GM23338 (cell line): ENCODE results near the gene PALS2. TPM values are rescaled to one million over a fixed set of nuclear protein-coding genes. Genes with fewer than 3 reads are reported as not detected.

Experiments used
- ATAC-seq: fragments of 200-7000 bp; cut with Tn5 transposase; 3 replicates; pipeline ENCODE4 v1.9.1; 2020
- DNase-seq: peaks from one replicate; pipeline ENCODE4 v3.0.0-alpha.2; 2015; ENCODE audit warnings: low spot score
- H2AFZ ChIP-seq: fragments of 200-600 bp; sonication (generic); 2 replicates; pipeline ENCODE4 v1.8.0; 2016; ENCODE audit warnings: antibody characterized with exemption, mild to moderate bottlenecking, moderate library complexity
- H3F3A ChIP-seq: fragments of 200-600 bp; sonication (generic); replicated peaks from 2 replicates; pipeline ENCODE4 v1.8.0; 2017; ENCODE audit warnings: antibody characterized with exemption, mixed run types, low read depth
- H3K27ac ChIP-seq: fragments of 200-600 bp; sonication (generic); 2 replicates; pipeline ENCODE4 v1.6.1; 2016; ENCODE audit warnings: low read depth
- H3K27me3 ChIP-seq: fragments of 200-600 bp; sonication (generic); 2 replicates; pipeline ENCODE4 v1.8.0; 2016; ENCODE audit warnings: mild to moderate bottlenecking, mixed run types, moderate library complexity; ENCODE audit not compliant: insufficient read depth
- H3K36me3 ChIP-seq: fragments of 200-600 bp; sonication (generic); 2 replicates; pipeline ENCODE4 v1.8.0; 2016; ENCODE audit warnings: mild to moderate bottlenecking; ENCODE audit not compliant: insufficient read depth
- H3K4me1 ChIP-seq: fragments of 200-600 bp; sonication (generic); 2 replicates; pipeline ENCODE4 v1.8.0; 2016; ENCODE audit warnings: mild to moderate bottlenecking, moderate library complexity; ENCODE audit not compliant: insufficient read depth
- H3K4me2 ChIP-seq: fragments of 200-600 bp; sonication (generic); 2 replicates; pipeline ENCODE4 v1.7.1; 2017; ENCODE audit warnings: mixed run types
- H3K4me3 ChIP-seq: fragments of 200-600 bp; sonication (generic); 2 replicates; pipeline ENCODE4 v1.6.1; 2016; ENCODE audit warnings: mixed run types
- H3K79me2 ChIP-seq: fragments of 200-600 bp; sonication (generic); replicated peaks from 2 replicates; pipeline ENCODE4 v1.8.0; 2017; ENCODE audit warnings: mild to moderate bottlenecking; ENCODE audit not compliant: insufficient read depth
- H3K9me2 ChIP-seq: fragments of 200-600 bp; sonication (generic); 2 replicates; pipeline ENCODE4 v1.8.0; 2017; ENCODE audit not compliant: insufficient read depth
- H4K20me1 ChIP-seq: fragments of 200-600 bp; sonication (generic); replicated peaks from 2 replicates; pipeline ENCODE4 v1.8.0; 2017; ENCODE audit warnings: mild to moderate bottlenecking; ENCODE audit not compliant: insufficient read depth
- H3K27ac Mint-ChIP-seq: 2 replicates; pipeline ENCODE4 v1.8.0; 2020; ENCODE audit warnings: inconsistent platforms, mild to moderate bottlenecking, moderate library complexity, mixed read lengths
- H3K27me3 Mint-ChIP-seq: 3 replicates; pipeline ENCODE4 v1.8.0; 2022; ENCODE audit warnings: low read depth, mild to moderate bottlenecking, moderate library complexity, mixed read lengths, inconsistent platforms; ENCODE audit not compliant: insufficient read depth, poor library complexity
- H3K36me3 Mint-ChIP-seq: 3 replicates; pipeline ENCODE4 v1.8.0; 2021; ENCODE audit warnings: low read depth, mild to moderate bottlenecking, inconsistent platforms, moderate library complexity, mixed read lengths
- H3K4me1 Mint-ChIP-seq: 3 replicates; pipeline ENCODE4 v1.8.0; 2020; ENCODE audit warnings: mild to moderate bottlenecking, inconsistent platforms, mixed read lengths
- H3K4me3 Mint-ChIP-seq: 3 replicates; pipeline ENCODE4 v1.8.0; 2021; ENCODE audit warnings: moderate library complexity, mild to moderate bottlenecking, inconsistent platforms, mixed read lengths
- H3K9me3 Mint-ChIP-seq: 3 replicates; pipeline ENCODE4 v1.8.0; 2020; ENCODE audit warnings: moderate library complexity, mild to moderate bottlenecking, inconsistent platforms, mixed read lengths
- CREB1 ChIP-seq: fragments of 250-450 bp; sonication (Bioruptor Pico); IDR thresholded peaks from 2 replicates; pipeline ENCODE4 v1.5.0; 2020; ENCODE audit warnings: low read depth, mild to moderate bottlenecking, moderate library complexity
- EZH2 ChIP-seq: fragments of 200-600 bp; sonication (generic); IDR thresholded peaks from one replicate; pipeline ENCODE4 v1.8.0; 2017; ENCODE audit warnings: antibody characterized with exemption, mild to moderate bottlenecking, low read depth; ENCODE audit not compliant: unreplicated experiment
- NANOG ChIP-seq: IDR thresholded peaks from 2 replicates; pipeline ENCODE4 v1.6.1; 2016; ENCODE audit warnings: antibody characterized with exemption, borderline replicate concordance
- REST ChIP-seq: IDR thresholded peaks from one replicate; pipeline ENCODE4 v1.6.1; 2018; ENCODE audit warnings: antibody characterized with exemption; ENCODE audit not compliant: unreplicated experiment
- ZNF114 ChIP-seq: fragments of 250-450 bp; sonication (Bioruptor Pico); IDR thresholded peaks from 2 replicates; pipeline ENCODE4 v1.5.0; 2020; ENCODE audit warnings: mild to moderate bottlenecking, moderate library complexity
- ZNF462 ChIP-seq: fragments of 250-450 bp; sonication (Bioruptor Pico); IDR thresholded peaks from 2 replicates; pipeline ENCODE4 v1.5.0; 2020; ENCODE audit warnings: mild to moderate bottlenecking, moderate library complexity
- polyA plus RNA-seq: library from polyadenylated mRNA; unstranded; fragments of >200 nt; fragmentation: Nextera tagmentation; extraction: Ambion mirVana; gene quantifications from 2 replicates; pipeline ENCODE4 v1.2.1, GENCODE V29; 2016
- total RNA-seq: library from RNA; depleted of rRNA; stranded (reverse); fragments of >200 nt; shearing (Covaris generic); gene quantifications from 2 replicates; pipeline ENCODE4 v1.2.3, GENCODE V29; 2014

The PALS2 gene
- total and polyA plus RNA-seq, 2 experiments from 2014 or later: 51.8 to 115 TPM

- TF ChIP-seq ZNF462 (CRISPR knock-in tag): no peak
- TF ChIP-seq REST: no peak
- TF ChIP-seq EZH2: no peak
- no peak for TF ChIP-seq NANOG
- no peak for TF ChIP-seq CREB1 (CRISPR knock-in tag)
Measured at GRCh38 chr7:24578052-24578451, 4.8 kb downstream of the PALS2 start (continued).

- Mint-ChIP-seq H3K4me3 (no peak overlapping the region), H3K4me1 (peaks cover 53% of the 10 kb centered on the region), H3K27me3 (no peaks in the 10 kb centered on the region), H3K27ac (no peak overlapping the region), H3K9me3 (peaks cover 5% of the 10 kb centered on the region; the same call in 2 of the 3 replicates), H3K36me3 (peaks cover 13% of the 10 kb centered on the region; the same call in 2 of the 3 replicates)
- no peaks in the 10 kb centered on the region for H3K27me3 ChIP-seq
- H3K36me3 ChIP-seq: no peaks in the 10 kb centered on the region
- no peak for ATAC-seq
- H3K4me1 ChIP-seq: peaks cover 44% of the 10 kb centered on the region
- H3K4me3 ChIP-seq: no peak overlapping the region
- no peaks in the 10 kb centered on the region for H3F3A ChIP-seq
- no peaks in the 10 kb centered on the region for H3K9me2 ChIP-seq
- no peak overlapping the region for H3K4me2 ChIP-seq
- no peak overlapping the region for H2AFZ ChIP-seq
- DNase-seq: no peak
- peaks cover 46% of the 10 kb centered on the region for H4K20me1 ChIP-seq
- H3K79me2 ChIP-seq: peaks cover 96% of the 10 kb centered on the region
- H3K27ac ChIP-seq: no peak overlapping the region
- TF ChIP-seq ZNF114 (CRISPR knock-in tag) (no peak), NANOG (no peak)
Measured at GRCh38 chr7:24580283-24580946, 7.2 kb downstream of the PALS2 start.
